Peyer's patch (tissue), 4 donors: ENCODE results near the gene CNDP2.

Experiments
- CTCF ChIP-seq, 6 experiments: fragments of 450-650 bp in 4 of 6; fragments of 200-600 bp in 2 of 6; sonication (generic) in 1 of 6; IDR thresholded peaks; one replicate each; pipeline ENCODE4 v1.5.1; 2017 to 2019; ENCODE audit warnings: antibody characterized with exemption in 6 of 6, mild to moderate bottlenecking in 3 of 6, moderate library complexity in 1 of 6
- POLR2A ChIP-seq, 2 donors: fragments of 450-650 bp; IDR thresholded peaks; one replicate each; pipeline ENCODE4 v1.5.1; 2017; ENCODE audit warnings: antibody characterized with exemption in 2 of 2, mild to moderate bottlenecking in 2 of 2, moderate library complexity in 2 of 2

- no peak for TF ChIP-seq CTCF (IDR thresholded peaks at IDR 0.05)
- TF ChIP-seq POLR2A (IDR thresholded peaks at IDR 0.05) = no peak
These were observed 6.5 kb upstream of the CNDP2 start for GRCh38 chr18:74489676-74490075.
